ENCODE results near the gene PLA2G4F.

- TF ChIP-seq POLR2A (IDR thresholded peaks at IDR 0.05; ENCODE audit: low read length) (no peak), GATA1 (IDR thresholded peaks at IDR 0.05; ENCODE audit: low read depth, low read length) (no peak)
These were observed 37.0 kb downstream of the PLA2G4F start for GRCh38 chr15:42119446-42119760.
